RKO (cell line): ENCODE results near the gene CIBAR2.

Experiments
- DNase-seq: peaks from one replicate; pipeline ENCODE4 v3.0.0-alpha.2; 2016; ENCODE audit warnings: low spot score

Gene CIBAR2

DNA sequence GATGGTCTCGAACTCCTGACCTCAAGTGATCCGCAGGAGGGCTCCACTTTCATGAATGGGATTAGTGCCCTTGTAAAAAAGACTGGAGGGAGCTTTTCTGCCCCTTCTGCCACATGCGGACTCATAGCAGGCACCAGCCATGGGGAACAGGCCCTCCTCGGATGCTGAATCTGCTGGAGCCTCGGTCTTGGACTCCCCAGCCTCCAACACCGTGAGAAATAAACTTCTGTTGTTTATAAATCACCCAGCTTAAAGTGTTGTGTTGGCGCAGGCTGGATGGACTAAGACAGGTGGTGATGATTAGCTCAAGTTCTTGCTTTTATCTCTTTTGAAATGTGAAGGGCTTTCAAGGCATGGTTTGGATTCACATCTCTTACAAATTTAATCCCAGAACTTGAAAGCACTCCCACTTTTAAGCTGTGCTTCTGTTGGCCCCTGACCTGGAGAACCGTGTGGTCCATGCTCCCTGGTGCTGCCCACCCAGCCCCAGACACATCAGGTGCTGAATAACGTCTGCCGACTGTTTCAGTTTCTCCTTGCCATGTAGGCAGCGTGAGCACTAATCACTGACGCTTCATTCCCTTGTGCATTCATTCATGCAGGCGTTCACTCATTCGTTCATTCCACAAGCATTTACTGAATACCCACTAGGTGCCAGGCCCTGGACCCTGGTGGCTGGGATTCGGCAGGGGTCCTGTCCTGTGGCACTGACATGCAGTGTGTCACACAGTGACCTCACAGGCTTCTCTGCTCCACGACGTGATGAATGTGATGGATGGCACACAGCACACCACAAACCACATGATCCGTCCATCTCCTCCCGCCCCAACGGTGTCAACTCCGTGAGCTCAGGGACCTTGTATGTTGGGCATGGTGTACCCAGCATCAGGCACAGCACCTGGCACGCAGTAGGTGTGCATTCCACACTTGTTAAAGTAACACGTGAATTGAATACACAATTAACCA, 8.9 kb downstream of the CIBAR2 start:
- no peak for DNase-seq

DNA sequence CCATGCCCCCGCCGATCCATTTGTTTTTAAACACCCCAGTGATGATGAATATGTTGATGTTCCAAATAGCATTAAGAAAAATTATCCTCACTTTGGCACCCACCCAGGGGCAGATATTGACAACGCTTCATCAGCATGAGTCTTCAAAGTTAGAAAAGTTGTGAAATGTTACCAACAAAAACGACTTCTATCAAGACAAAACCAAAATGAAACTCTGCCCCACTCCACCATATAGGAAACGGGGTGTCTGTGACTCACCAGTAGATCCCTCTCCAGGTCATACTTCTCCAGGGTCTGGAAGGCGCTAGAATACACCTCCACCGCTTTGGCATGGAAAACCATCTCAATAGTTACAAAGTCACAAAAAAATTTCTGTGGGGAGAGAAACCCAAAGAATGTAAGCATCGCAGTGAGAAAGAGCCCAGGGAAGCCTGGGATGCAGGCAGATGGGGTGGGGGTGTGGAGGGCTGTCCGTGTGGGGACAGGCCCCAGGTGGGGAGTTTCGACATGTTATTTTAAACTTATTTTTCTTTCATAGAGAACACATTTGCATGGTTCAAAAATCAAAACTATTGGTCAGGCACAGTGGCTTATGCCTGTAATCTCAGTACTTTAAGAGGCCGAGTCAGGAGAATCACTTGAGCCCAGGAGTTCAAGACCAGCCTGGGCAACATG, 10.2 kb downstream of the CIBAR2 start:
- DNase-seq, result no peak

DNA sequence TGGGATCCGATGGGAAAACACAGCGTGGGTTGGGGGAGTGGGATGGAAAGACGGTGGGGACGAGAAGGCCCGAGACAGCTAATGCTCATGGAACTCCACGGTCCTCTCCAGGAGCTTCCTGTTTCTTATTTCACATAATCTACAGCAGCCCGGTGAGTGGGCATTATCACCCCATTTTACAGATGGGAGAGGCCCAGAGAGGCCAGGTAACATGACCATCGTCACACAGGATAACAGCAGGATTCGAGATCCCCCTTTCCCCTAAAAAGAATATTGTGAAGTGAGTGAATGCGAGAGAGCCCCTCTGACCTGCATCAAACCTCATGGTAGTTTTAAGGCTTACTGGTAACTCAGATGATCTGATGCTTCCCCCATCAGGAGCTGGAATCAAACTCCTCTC, 12.0 kb downstream of the CIBAR2 start:
- no peak for DNase-seq

DNA sequence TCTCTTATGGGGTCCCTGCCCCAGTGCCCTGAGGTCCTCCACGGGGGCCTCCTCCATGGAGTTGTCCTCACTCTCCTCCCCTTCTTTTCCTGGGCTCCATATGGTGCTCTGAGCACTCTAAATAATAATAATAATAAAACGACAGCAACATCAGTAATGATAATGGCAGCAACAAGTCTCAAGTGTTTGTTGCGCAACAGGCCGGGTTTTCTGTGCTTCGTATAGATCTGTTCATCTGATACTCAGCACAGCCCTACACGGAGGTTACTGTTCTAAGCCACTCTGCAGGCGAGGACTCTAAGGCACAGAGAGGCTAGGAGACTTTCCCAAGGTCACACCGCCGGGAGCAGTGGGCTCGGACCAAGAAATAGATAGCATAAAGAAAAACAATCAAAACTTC, 13.7 kb downstream of the CIBAR2 start:
- no peak for DNase-seq

DNA sequence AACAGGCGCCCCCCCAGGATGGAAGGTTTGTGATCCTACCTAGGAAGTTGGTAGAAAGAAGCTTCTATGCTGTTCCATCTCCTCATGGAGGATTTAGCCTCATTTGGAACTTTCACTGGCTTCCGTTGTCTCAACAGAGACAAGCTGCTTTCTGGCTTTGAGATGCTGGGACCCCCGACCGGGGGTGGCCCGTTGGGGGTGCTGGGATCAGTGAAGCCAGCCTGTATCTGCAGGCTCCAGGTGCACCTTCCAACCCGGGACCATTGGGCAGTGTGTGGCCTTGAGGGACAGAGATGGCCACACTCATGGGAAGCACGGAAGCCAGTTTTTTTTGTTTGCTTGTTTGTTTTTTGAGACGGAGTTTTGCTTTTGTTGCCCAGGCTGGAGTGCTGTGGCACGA, 15.4 kb downstream of the CIBAR2 start:
- DNase-seq, result no peak

DNA sequence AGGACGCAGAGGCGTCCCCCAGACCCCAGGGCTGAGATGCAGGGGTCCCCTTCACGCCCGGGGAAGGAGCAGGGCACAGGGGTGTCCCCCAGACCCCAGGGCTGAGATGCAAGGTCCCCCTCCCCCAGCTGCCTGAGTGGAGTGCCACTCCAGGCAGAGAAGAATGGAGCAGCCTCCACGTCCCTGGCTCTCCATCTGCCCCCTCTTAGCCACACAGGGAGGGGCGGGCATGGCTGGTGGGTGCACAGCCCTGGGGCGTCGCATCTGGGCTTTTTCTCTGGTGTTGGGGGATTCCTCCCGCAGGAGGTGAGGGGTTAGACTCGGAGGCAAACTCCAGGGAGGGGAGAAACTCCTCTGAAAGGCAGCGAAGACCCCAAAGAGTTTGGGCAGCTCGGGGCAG, 17.5 kb downstream of the CIBAR2 start:
- DNase-seq, result no peak

DNA sequence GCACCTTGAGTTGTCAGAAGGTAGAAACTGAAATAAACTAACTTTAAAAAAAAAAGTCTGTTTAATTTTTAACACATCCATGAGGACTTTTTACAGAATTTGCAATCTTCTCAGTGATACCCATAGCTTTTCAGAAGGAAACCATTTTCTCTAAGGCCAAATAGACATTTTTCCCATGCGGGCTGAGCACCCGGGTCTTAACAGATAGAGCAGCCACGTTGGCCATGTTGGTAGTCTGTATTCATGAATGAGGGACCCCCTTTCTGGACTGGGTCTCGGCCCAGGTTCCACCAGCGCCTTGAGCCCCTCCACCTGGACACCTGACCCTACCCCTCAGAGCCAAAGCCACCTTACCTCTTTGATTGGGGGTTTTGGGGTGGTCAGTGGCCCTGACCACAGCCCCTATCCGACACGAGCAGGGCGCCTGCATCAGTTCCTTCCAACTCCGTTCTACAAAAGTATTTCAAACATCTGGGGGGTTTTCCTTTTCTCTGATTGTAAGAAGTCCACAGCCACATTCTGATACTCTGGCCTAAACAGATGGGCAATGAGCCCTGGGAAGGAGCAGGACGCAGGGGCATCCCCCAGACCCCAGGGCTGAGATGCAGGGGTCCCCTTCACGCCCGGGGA, 18.0 kb downstream of the CIBAR2 start:
- DNase-seq, result no peak

DNA sequence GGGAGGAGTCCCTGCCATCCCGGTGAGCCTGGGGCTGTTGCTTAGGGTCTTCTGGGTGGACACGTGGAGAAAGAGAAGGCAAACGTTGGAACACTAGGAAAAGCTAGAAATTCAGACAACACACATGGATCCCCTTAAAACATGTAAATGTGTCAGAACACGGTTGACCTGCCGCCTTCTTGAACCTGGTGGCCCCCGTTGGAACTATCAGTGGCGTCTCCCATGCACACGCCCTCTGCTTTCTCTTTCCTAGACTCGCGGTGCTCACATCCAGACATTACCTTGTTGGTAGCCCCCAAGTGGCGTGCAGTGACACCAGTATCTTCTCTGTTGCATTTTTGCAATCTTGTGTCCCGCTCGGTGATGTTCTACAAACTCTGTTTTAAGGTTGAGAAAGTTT, 18.6 kb downstream of the CIBAR2 start:
- DNase-seq, result no peak

DNA sequence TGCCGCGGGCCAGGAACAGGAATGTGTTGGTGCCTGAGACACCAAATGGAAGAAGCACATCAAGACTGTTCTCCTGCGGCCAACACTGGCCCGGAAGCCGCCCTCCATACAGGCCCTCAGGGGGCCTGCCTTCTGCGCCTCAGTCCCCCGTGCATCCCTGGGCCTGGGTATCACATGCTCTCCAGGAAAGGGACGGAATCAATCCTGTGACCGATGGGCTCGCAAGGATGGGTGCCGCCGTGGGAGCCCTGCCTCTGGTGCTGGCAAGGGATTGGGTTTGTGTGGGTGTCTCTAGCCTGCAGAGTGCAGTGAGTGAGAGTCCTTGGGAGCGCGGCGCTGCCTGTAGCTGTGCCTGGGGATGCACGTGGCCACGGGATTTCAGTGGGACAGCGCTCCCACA, 19.4 kb downstream of the CIBAR2 start:
- DNase-seq, result no peak

DNA sequence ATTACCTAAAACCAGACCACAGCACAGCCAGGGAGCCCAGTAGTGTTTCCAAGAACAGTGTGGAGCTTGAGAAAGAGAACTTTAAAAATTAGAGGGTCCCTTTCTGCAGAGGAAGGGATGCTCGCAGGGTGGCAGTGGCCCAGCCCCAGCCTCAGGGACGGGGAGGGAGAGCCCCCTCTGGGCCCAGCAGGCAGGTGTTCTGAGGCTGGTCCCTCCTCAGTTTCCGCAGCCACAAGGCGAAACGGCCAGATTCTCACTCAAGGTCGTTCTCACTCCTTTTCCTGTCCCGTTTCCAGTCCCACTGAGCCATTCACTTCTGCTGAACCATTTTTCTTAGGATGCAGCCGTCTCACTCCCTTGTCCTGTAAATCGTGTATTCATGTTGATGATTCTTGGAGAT, 20.0 kb downstream of the CIBAR2 start:
- no peak for DNase-seq

DNA sequence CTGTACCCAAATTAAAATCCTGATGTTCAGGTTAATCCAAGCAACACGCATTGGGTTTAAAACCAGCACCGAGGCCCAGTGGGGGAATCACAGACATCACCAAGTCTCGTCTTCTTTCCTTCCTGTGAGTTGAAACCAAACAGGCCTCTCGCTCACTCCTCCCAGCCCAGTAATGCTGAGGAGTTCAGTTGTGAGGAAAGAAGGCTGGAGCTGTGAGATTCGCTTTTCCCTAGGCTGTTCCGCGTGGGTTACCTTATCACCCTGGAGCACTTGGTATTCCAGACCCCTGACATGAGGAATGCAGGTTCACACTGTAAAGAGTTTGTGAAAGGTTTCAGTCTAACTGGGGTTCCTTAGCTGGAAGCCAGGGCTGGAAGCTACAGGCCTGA, 20.8 kb downstream of the CIBAR2 start:
- DNase-seq, result no peak

DNA sequence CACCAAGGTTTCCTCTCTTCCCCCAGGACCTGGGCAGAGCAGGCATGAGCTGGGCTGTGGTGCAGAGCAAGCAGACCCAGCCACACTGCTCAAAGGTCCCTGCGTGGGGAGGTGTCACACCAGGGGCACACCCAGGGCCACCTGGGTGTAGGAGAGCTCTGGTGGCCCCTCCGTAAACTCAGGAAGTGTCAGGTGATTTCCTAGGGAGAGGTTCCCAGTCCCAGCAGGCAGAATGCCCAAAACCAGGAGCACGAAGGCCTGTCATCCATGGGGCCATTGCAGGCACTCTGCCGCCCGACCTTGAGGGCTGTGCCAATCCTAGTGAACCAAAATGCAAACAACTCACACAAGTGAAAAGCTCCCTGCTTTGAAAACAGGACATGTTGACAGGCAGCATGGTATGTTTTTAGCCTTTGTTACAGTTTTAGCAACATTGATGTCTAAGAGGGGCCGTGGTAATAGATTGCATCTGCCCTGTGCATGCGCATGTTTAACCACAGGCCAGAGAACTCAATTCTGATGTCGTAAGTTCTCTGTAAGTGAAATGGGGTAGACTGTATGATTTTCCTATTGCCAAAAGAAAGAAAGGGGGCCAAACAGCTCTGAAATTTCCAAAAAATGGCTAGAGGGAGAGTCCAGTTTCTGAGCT, 21.3 kb downstream of the CIBAR2 start:
- no peak for DNase-seq

DNA sequence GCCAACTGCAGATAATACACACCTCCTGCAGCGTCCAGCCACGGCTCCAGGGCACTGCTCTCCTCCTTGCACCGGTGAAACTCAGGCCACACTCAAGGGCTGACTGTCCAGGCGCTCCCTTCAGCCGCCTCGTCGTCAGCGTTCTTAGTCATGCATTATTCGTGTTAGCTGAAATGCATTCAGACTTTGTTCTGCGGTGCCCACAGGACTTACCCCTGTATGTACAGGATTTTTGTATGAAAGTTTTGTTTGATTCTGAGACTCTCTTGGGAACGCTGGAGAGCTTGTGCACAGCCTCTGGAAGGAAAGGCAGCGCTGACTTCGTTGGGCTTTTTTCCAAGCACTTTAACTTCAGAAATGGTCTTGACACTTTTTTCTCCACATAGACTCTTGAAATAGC, 22.1 kb downstream of the CIBAR2 start:
- no peak for DNase-seq

DNA sequence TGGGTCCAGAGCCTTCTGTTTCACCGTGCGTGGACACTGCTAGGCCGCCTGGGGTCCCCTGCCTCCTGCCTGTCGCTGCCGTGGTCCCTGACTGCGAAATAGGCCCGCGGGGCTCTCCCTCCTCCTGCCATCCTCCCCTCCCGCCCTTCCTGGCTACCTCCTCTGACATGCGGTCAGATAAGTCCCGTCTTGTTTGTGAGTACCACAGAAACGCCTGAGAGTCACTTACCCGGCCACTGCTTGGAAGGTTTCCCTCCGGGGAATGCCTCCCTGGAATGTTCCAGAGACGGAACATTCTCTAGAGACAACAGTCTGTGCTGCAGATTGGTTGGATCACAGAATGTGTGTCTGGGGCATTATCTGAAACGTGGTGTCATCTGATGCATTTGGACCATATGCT, 22.7 kb downstream of the CIBAR2 start:
- no peak for DNase-seq

DNA sequence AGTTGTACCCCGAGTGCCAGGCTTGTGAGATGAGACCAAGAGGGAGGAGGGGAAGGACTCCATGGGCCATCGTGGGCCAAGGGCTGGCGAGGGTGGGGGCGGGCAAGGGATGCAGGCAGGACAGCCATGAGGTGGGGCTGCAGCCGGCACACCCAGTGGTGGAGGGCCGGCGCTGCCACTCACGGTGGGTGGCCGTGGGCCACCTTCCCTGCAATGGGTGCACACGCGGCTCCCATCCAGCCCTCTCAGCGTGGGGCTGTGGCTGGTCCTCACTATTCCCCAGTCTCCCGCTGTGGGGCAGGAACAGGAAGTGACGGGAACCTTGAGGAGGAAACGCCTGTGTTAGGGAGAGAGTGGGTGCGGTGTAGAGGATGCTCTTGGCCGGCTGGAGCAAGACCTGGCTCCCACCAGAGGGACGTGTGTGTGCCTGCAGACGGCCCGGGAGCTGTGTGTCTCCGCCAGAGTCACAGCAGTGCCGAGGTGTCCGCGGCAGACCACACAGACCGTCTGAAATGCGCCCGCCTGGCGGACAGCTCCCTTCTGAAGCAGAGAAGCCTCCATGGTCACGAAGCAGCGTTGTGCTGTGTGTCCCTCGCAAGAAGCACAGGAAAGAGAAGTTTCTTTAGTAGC, 23.6 kb downstream of the CIBAR2 start:
- DNase-seq, result no peak

DNA sequence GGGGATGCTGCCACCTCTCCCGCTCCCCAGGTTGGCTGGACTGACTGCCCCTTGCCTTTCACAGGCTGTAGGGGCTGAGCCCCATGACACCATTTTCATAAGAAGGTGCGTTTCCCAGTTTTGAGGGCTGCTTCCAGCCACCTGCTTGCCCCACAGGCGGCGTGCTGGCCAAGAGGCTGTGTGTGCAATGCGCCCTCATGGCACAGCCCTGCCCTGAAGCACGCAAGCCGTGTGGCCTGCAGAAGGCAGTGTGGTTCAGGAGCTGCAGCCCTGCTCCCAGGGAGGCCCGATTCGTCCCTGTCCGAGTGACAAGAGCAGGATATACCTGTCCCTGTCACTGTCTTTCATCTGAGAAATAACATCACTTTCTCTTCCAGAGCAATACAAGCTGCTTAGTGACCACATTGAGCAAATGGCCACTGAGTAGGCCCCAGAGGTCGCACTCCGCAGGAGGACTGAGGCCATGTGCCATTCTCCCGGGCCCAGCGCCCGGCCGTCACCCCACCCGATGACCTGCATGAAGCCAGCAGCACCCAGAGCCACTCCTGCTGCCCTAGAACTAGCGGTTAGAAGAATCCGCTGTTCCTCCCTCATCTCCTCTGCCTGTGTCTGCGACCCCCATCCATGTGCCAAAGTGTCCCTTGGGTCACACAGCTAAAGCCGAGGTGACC, 24.2 kb downstream of the CIBAR2 start:
- DNase-seq, result no peak

DNA sequence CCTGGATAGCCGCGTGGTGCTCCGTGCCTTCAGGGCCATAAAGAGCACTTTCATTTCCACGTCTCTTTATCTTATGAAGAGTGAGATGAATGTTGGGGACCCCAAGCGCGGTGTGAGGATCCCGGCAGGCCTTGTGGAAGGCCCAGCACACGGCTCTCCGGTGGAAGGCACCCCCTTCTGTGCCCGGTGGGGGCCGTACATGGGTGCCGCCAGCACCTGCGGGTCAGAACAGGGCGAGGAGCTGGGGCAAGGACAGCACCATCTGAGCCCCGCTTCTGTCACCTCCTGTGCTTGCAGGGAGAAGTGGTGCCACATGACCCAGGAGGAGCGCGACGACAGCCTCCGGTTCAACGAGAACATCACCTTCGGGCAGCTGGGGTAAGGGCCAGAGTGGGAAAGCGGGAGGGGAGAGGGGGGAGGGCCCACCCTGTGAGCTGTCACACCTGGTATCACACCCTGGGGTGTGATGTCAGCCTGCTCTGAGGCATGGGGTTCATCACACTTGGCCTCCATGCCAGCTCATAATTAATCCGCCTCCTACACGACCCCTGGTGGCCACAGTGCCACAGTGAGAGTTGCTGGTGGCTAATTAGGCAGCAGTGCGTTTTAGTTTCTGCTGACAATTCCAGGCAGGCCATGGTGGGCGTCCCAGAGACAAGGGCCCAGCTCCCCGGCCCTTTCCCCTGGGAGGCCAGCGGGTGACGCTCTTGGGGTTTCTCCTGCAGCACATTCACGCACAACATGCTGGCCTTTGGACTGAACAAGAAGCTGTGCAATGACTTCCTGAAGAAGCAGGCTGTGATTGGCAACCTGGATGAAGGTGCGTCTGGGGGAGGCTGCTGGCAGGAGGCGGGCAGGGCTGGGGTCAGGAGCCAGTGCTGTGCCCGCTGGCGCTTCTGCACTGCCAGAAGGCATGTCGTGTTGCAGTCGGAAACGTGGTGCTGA, 25.7 kb downstream of the CIBAR2 start:
- peak; percentile 79 for DNase-seq

DNA sequence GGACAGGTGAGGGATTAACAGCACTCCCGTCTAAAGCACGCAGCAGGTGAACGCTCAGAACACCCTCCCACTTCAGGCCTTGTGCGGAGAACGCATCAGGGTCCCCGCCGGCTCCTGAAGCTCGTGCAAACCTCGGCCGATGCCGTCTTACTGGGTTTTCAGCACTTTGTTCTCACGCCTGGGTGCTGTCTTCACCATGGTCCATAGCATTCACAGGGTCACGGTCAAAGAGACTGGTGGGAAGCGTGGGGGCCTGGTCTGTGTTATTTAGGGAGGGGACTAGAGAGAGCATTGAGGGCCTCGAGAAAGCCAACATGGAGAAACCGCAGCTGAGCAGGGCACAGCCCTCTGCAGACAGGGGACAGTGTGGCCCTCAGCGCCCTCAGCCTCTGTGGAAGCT, 26.6 kb downstream of the CIBAR2 start:
- DNase-seq, result no peak

DNA sequence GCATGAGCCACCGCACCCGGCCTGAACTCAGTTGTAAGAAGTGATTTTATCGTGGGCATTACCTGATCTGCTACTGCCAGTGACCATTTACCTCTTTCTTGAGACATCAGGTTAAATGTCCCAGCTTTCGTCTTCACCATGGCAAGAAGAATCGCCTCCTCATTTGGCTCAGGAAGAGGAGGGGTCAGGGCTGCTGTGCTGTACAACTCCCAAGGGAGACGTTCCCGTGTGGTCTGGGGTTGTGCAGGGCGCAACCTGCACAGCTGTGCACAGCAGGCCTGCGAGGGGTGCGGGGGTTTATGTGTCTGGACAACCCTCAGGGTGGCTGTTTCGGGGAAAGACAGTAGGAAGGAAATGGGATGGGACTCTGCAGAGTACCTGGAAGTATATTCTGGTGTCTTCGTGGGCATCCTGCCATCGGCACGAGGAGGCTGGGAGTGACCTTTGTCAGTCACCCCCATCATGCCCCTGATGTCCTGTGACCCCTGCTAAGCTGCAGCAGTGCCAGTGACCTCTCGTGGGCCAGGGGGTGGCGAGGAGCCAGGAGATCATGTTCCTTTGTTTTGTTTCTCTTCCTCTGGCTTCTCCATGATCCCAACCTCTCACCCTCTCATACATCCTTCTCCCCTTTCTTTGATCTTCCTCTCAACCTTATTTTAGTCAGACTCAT, 27.3 kb downstream of the CIBAR2 start:
- no peak for DNase-seq
